GM19023 (cell line): ENCODE data around the gene RRN3.
A peak's percentile ranks its signal among the peaks of the same experiment; 100 is the strongest.
"Not testable (repeated sequence)": the region's sequence is repeated elsewhere in the genome, so short reads cannot be mapped to it uniquely, and the experiment has no call there.

Source experiments
- ATAC-seq: cut with Tn5 transposase; IDR thresholded peaks from one replicate; pipeline ENCODE4 v1.9.1; 2021; ENCODE audit warnings: mild to moderate bottlenecking, moderate library complexity; ENCODE audit not compliant: unreplicated experiment

Gene RRN3

GRCh38 chr16:15100372-15100987 is 6.4 kb upstream of the RRN3 start:
- not testable (repeated sequence) for ATAC-seq

DNA sequence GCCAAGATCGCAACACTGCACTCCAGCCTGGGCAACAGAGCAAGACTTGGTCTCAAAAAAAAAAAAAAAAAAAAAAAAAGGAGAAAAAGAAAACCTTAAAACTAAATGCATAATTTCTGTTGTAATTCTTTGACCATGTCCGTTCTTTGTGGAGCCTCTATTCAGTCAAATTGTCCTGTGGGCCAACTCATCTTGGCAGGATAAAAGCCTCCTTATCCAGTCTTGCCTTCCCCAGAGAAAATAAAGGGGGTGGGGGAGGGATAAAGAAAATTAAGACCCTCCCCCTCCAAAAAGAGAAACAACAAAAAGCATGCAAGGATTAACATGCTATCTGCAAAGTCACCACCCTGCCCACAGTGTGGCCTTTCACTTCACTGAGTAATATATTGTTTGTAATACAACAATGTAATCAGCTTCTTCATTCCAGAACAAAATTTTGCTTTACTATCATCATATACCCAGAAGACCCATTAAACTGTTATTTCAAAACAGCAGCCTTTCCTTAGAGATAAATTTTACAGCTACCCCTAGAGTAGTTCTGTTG is 5.4 kb upstream of the RRN3 start:
- not testable (repeated sequence) for ATAC-seq

GRCh38 chr16:15096583-15096972 is 2.5 kb upstream of the RRN3 start:
- not testable (repeated sequence) for ATAC-seq

DNA sequence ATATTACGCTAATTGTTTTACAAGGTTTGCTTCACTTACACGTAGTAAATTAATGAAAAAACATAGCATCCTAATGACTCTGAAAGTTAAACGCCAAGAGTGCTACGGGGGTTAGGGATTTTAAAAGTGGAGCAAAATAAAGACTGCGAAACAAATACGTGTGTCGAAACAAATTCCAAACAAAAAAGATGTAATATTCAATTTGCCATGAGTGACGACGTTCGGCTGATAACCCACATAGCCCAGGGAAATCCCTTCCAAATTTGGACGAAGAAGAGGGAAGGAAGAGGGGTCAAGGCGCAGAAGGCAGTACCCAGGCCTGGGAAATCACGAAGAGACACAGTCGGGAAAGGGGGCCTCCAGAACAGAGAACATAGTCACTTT is 509 bp downstream of the RRN3 start:
- not testable (repeated sequence) for ATAC-seq

- not testable (repeated sequence) for ATAC-seq
Observed at GRCh38 chr16:15090663-15091269, 3.3 kb downstream of the RRN3 start.

DNA sequence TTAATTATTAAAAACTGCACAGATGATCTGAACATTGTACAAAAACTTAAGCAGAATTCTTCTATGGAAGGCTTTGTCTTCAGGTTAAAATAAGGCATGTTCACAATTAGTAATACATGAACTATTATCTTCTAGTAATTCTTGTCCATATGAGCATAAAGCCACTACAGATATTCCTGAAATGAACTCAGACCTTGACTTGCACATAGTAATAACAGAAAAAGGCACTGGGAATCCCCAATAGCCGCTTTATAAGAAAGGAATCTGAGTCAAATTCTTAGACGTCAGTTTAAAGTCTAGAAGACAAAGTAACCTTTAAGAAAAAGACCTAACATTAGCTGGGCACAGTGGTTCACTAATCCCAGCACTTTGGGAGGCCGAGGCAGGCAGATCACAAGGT is 11.3 kb downstream of the RRN3 start:
- not testable (repeated sequence) for ATAC-seq

GRCh38 chr16:15080883-15081282 is 13.2 kb downstream of the RRN3 start:
- ATAC-seq: not testable (repeated sequence)

- ATAC-seq: not testable (repeated sequence)
Observed at GRCh38 chr16:15076161-15076560, 17.9 kb downstream of the RRN3 start.

GRCh38 chr16:15073101-15073500 is 21.0 kb downstream of the RRN3 start:
- ATAC-seq: no peak

GRCh38 chr16:15071916-15072769 is 21.9 kb downstream of the RRN3 start:
- not testable (repeated sequence) for ATAC-seq

GRCh38 chr16:15071013-15071412 is 23.1 kb downstream of the RRN3 start:
- ATAC-seq: not testable (repeated sequence)

GRCh38 chr16:15066690-15067089 is 27.4 kb downstream of the RRN3 start:
- ATAC-seq: not testable (repeated sequence)

DNA sequence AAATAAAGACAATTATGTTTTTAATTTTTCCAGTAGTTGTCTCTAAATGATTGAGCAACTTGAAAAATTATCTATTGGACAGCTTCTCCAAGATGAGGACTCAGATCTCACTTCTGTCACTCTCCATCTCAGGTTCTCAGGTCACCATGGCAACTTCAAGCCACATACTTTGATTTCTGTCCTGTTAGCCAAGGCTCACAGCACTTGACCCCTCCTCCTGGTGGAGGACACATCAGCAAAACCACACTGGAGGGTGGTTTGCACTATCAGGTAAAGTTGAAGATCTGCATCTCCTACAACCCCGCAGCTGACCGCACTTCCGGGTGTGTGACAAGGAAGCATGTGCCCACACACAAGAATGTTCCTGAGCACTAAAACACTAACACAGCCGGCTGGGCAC is 28.1 kb downstream of the RRN3 start:
- ATAC-seq: not testable (repeated sequence)

- not testable (repeated sequence) for ATAC-seq
Observed at GRCh38 chr16:15062085-15062810, 31.8 kb downstream of the RRN3 start.

DNA sequence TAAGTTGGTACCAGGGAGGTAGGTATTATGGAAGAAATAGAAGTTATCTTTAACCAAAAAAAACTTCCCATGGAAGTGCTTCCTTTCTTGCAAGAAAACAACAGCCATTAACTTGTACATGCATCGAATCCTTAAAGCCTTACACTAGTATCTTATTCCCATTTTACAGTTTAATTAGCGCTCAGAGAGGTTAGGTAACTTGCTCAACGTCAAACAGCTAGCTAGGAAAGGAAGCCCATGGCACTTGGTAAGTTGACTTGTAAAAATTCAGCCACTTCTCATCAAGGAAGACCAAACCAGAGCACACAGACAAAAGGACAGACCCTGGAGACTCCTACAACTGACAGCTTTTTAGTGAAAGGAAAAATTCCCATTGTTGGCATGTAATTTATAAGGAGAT is 34.7 kb downstream of the RRN3 start:
- no peak for ATAC-seq

GRCh38 chr16:15057681-15058417 is 36.2 kb downstream of the RRN3 start:
- no peak for ATAC-seq

DNA sequence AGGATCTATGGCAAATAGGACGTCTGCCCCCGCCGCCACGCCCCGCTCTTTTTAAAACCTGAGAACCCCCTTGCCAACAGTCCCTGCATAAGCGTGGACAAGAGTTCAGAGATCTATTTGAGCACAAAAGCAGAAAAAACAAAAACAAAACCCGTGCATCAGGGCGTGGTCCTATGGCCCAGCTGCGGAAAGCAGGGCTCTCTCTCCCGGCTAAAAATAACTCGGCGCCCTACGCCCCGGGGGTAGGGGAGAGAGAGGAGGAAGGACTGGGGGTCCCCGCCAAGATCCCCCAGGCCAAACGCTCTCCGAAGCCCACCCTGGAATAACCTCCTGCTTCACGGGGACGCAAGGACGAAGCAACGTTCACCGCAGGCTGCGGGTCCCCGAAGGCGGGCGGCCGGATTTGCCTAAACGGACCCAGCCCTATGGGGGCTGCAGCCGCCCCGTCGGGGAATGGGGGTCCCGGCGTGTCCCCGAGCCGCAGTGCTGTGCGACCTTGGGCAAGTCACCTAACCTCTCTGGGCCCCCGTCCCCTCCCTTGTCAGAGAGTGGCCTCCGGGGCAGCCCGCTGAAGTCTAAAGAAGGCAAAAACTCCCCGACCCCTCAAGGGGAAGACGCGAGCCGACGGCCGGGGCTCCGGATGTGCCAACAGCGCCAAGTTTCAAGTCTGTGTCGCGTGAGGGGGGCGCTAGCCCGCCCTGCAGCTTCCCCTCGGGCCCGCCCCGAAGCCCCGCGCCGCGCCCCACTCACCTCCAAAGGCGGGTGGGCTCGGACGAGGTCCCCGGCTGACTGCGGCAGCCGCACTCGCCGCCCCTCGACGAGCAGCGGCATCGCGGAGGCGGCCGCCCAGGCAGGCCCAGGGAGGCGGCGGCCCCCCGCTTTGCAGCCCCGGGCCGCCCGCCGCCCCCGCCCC is 38.7 kb downstream of the RRN3 start:
- ATAC-seq: peak; percentile 68

DNA sequence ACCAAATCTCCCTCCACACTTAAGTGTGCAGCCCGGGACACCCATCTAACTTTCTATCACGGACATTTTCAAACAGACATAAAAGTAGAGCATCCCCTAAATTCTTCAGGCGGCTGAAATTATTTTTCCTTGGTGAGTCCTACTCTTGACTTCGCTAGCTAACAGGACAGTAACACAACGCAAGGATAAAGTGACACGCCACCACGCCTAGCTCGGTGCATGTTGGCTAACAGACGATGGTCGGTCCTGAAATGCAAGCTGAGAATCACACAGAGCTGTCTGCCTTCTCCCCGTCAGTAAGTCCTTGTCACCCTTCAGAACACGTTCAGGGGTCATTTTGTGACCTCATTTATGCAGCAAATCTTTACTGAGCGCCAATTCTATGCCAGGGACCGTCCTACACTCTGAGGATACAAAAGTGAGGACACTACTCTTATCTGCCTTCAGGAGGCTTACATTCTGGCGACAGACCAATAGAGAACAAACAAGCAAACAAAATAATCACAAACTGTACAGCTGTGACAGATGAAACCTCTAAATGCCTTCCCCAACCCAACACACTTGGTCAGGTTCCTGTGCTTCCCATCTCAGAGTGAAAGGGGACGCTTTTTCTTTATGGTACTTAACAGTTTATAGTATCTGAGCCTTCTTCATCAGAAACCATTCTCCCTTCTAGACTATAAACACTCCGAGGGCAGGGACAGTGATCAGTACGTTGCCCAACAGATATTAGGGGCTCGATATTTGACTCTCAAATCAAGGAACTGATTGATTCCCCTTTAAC is 39.5 kb downstream of the RRN3 start:
- ATAC-seq: no peak
